HL-60 (cell line): ENCODE data around the gene PPFIBP2.

Experiments
- GABPA ChIP-seq: IDR thresholded peaks from 2 replicates; pipeline ENCODE4 v1.6.1; 2012; ENCODE audit warnings: low read depth
- POLR2AphosphoS5 ChIP-seq: IDR thresholded peaks from 2 replicates; pipeline ENCODE4 v1.6.1; 2012; ENCODE audit warnings: low read depth
- REST ChIP-seq: IDR thresholded peaks from 2 replicates; pipeline ENCODE4 v1.6.1; 2012; ENCODE audit warnings: low read depth; ENCODE audit not compliant: insufficient replicate concordance
- SPI1 ChIP-seq: IDR thresholded peaks from 2 replicates; pipeline ENCODE4 v1.6.1; 2012; ENCODE audit warnings: low read depth, mild to moderate bottlenecking, borderline replicate concordance
- TF ChIP-seq, protein P1 (sequence below): IDR thresholded peaks from one replicate; pipeline ENCODE4 v1.5.1; 2011; ENCODE audit warnings: low read length, control low read depth, inconsistent platforms; ENCODE audit not compliant: insufficient read depth

- TF ChIP-seq, protein P1, sequence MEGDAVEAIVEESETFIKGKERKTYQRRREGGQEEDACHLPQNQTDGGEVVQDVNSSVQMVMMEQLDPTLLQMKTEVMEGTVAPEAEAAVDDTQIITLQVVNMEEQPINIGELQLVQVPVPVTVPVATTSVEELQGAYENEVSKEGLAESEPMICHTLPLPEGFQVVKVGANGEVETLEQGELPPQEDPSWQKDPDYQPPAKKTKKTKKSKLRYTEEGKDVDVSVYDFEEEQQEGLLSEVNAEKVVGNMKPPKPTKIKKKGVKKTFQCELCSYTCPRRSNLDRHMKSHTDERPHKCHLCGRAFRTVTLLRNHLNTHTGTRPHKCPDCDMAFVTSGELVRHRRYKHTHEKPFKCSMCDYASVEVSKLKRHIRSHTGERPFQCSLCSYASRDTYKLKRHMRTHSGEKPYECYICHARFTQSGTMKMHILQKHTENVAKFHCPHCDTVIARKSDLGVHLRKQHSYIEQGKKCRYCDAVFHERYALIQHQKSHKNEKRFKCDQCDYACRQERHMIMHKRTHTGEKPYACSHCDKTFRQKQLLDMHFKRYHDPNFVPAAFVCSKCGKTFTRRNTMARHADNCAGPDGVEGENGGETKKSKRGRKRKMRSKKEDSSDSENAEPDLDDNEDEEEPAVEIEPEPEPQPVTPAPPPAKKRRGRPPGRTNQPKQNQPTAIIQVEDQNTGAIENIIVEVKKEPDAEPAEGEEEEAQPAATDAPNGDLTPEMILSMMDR = no peak
- TF ChIP-seq GABPA (no peak), POLR2AphosphoS5 (no peak), SPI1 (no peak), REST (no peak)
Measured at GRCh38 chr11:7635708-7636107, 121.9 kb downstream of the PPFIBP2 start.
